SK-N-SH (cell line): Measurements from ENCODE around the gene UGT2A1. TPM values are rescaled to one million over a fixed set of nuclear protein-coding genes. Genes with fewer than 3 reads are reported as not detected.

Source experiments
- CTCF ChIA-PET: fragments of 300-600, 350-600 bp; formaldehyde crosslinking; extraction: SDS; loops from one replicate; lab custom pipeline; 2021; lab: Yijun Ruan, JAX
- POLR2A ChIA-PET: fragments of 350-600 bp; sonication (Branson Sonifier 250); formaldehyde crosslinking; extraction: SDS; loops from one replicate; lab custom pipeline; 2020; ENCODE audit warnings: antibody characterized with exemption, inconsistent platforms; lab: Yijun Ruan, JAX
- DNase-seq: peaks from one replicate; pipeline ENCODE4 v3.0.0; 2012
- H2AFZ ChIP-seq: fragments of 200-600 bp; sonication (generic); 2 replicates; pipeline ENCODE4 v1.8.1; 2016; ENCODE audit warnings: antibody characterized with exemption, mild to moderate bottlenecking, low read depth
- H3F3A ChIP-seq: fragments of 200-600 bp; sonication (generic); replicated peaks from 2 replicates; pipeline ENCODE3; 2016; ENCODE audit warnings: antibody characterized with exemption, mild to moderate bottlenecking; ENCODE audit not compliant: insufficient read depth
- H3K27ac ChIP-seq, 2 experiments: fragments of 200-500 bp in 1 of 2; fragments of 200-600 bp in 1 of 2; sonication (Bioruptor generic) in 1 of 2; sonication (generic), shearing (Covaris generic) in 1 of 2; 2 replicates each; pipeline versions ENCODE4 v1.5.1 to v1.6.1; 2014 to 2016; ENCODE audit warnings: low read depth in 2 of 2, inconsistent platforms in 1 of 2, low read length in 1 of 2, mild to moderate bottlenecking in 1 of 2, mixed read lengths in 1 of 2
- H3K27me3 ChIP-seq: fragments of 200-600 bp; sonication (generic), shearing (Covaris generic); 2 replicates; pipeline ENCODE4 v1.6.1; 2016; ENCODE audit warnings: mixed run types; ENCODE audit not compliant: insufficient read depth
- H3K36me3 ChIP-seq, 2 experiments: fragments of 200-500 bp in 1 of 2; fragments of 200-600 bp in 1 of 2; sonication (Bioruptor generic) in 1 of 2; sonication (generic) in 1 of 2; replicated peaks in 1 of 2; 2 replicates each; pipeline versions ENCODE3 to v1.5.1; 2014 to 2016; ENCODE audit warnings: low read length in 1 of 2, mild to moderate bottlenecking in 1 of 2; ENCODE audit not compliant: insufficient read depth in 2 of 2, control insufficient read depth in 1 of 2
- H3K4me1 ChIP-seq, 2 experiments: fragments of 200-500 bp in 1 of 2; fragments of 200-600 bp in 1 of 2; sonication (Bioruptor generic) in 1 of 2; sonication (generic), shearing (Covaris generic) in 1 of 2; 2 replicates each; pipeline versions ENCODE4 v1.5.1 to v1.6.1; 2014 to 2016; ENCODE audit warnings: low read depth in 1 of 2, low read length in 1 of 2, mixed run types in 1 of 2; ENCODE audit not compliant: insufficient read depth in 2 of 2, control insufficient read depth in 1 of 2
- H3K4me2 ChIP-seq: fragments of 200-600 bp; sonication (generic), shearing (Covaris generic); 2 replicates; pipeline ENCODE4 v1.6.1; 2017; ENCODE audit warnings: mixed run types
- H3K4me3 ChIP-seq, 2 experiments: fragments of 200-500 bp in 1 of 2; fragments of 200-600 bp in 1 of 2; sonication (Bioruptor generic) in 1 of 2; sonication (generic), shearing (Covaris generic) in 1 of 2; 2 replicates each; pipeline versions ENCODE4 v1.5.1 to v1.8.1; 2014 to 2016; ENCODE audit warnings: low read depth in 2 of 2, inconsistent platforms in 1 of 2, low read length in 1 of 2, mild to moderate bottlenecking in 1 of 2, mixed read lengths in 1 of 2, moderate library complexity in 1 of 2
- H3K79me2 ChIP-seq: fragments of 200-600 bp; sonication (generic); 2 replicates; pipeline ENCODE4 v1.8.1; 2017; ENCODE audit warnings: mild to moderate bottlenecking; ENCODE audit not compliant: insufficient read depth
- H3K9ac ChIP-seq: fragments of 200-600 bp; sonication (generic); 2 replicates; pipeline ENCODE4 v1.6.1; 2017; ENCODE audit warnings: mixed run types
- H3K9me2 ChIP-seq: fragments of 200-600 bp; sonication (generic); 2 replicates; pipeline ENCODE4 v1.6.1; 2017; ENCODE audit warnings: mixed run types
- H3K9me3 ChIP-seq: fragments of 200-600 bp; sonication (generic); 2 replicates; pipeline ENCODE4 v1.6.1; 2017; ENCODE audit warnings: mixed run types, mild to moderate bottlenecking, moderate library complexity
- H4K20me1 ChIP-seq: fragments of 200-600 bp; sonication (generic); 2 replicates; pipeline ENCODE4 v1.6.1; 2017; ENCODE audit warnings: mild to moderate bottlenecking, mixed run types; ENCODE audit not compliant: insufficient read depth
- ELF1 ChIP-seq: IDR thresholded peaks from 2 replicates; pipeline ENCODE4 v1.4.0; 2012
- FOSL2 ChIP-seq: IDR thresholded peaks from 2 replicates; pipeline ENCODE4 v1.4.0; 2012; ENCODE audit warnings: low read depth, mild to moderate bottlenecking, moderate library complexity, borderline replicate concordance
- FOXM1 ChIP-seq: IDR thresholded peaks from 2 replicates; pipeline ENCODE4 v1.4.0; 2012; ENCODE audit warnings: low read depth, mild to moderate bottlenecking
- GABPA ChIP-seq: IDR thresholded peaks from 2 replicates; pipeline ENCODE4 v1.4.0; 2012; ENCODE audit warnings: low read depth, mild to moderate bottlenecking
- IRF3 ChIP-seq: fragments of 150-350 bp; IDR thresholded peaks from 2 replicates; pipeline ENCODE4 v1.6.1; 2016; ENCODE audit warnings: mild to moderate bottlenecking, low read depth, low read length
- NFIC ChIP-seq: IDR thresholded peaks from 2 replicates; pipeline ENCODE4 v1.4.0; 2012; ENCODE audit warnings: borderline replicate concordance
- PBX3 ChIP-seq: IDR thresholded peaks from 2 replicates; pipeline ENCODE4; 2012
- POLR2AphosphoS5 ChIP-seq: IDR thresholded peaks from 2 replicates; pipeline ENCODE4 v1.6.1; 2012; ENCODE audit warnings: low read depth, low read length
- RCOR1 ChIP-seq: fragments of 150-350 bp; IDR thresholded peaks from 2 replicates; pipeline ENCODE4 v1.6.1; 2017; ENCODE audit warnings: antibody characterized with exemption, low read length
- SIN3A ChIP-seq: IDR thresholded peaks from 2 replicates; pipeline ENCODE4 v1.6.1; 2012; ENCODE audit warnings: low read depth, mild to moderate bottlenecking, low read length, moderate library complexity, borderline replicate concordance
- SMC3 ChIP-seq: IDR thresholded peaks from 2 replicates; pipeline ENCODE4 v1.6.1; 2012; ENCODE audit warnings: low read depth, low read length, improper control_type of control experiment
- YY1 ChIP-seq: IDR thresholded peaks from 2 replicates; pipeline ENCODE4 v1.4.0; 2012; ENCODE audit warnings: low read depth, mild to moderate bottlenecking
- ZBTB33 ChIP-seq: IDR thresholded peaks from 2 replicates; pipeline ENCODE4 v1.4.0; 2012; ENCODE audit warnings: low read depth, borderline replicate concordance
- WGBS: methylation state at CpG from one replicate; pipeline ENCODE4 v1.1.6; 2017; ENCODE audit warnings: low lambda C conversion rate; 5-methylcytosine and 5-hydroxymethylcytosine counted together
- polyA plus RNA-seq, 3 experiments: library from polyadenylated mRNA; depleted of rRNA; stranded (reverse); fragments of >200 nt; gene quantifications; 2 replicates each; pipeline ENCODE4 v1.2.3, GENCODE V29; 2012
- TF ChIP-seq, protein P1 (sequence below): IDR thresholded peaks from 2 replicates; pipeline ENCODE4 v1.4.0; 2012; ENCODE audit warnings: low read depth, borderline replicate concordance

The UGT2A1 gene
- polyA plus RNA-seq, 1 of the 3 experiments (the other 2 are of a cell fraction) = 0.10 TPM

- Histone ChIP-seq H3K79me2 (no peaks in the 10 kb centered on the region), H4K20me1 (no peaks in the 10 kb centered on the region), H3F3A (no peaks in the 10 kb centered on the region), H3K36me3 (no peaks in the 10 kb centered on the region), H3K4me1 (no peaks in the 10 kb centered on the region), H3K9me2 (no peaks in the 10 kb centered on the region), H3K9ac (no peak overlapping the region)
- ChIA-PET CTCF (no interaction called here), POLR2A (no interaction called here)
- DNase-seq = no peak
- 48% methylated on average over 14 of the region's 24 CpGs for whole genome bisulfite sequencing
- TF ChIP-seq PBX3 (no peak), GABPA (no peak)
- TF ChIP-seq, all 33 proteins: peak for 0
- H3K4me2 ChIP-seq = no peak overlapping the region
- no peaks in the 10 kb centered on the region for H3K9me3 ChIP-seq
- H3K4me3 ChIP-seq = no peak overlapping the region
- no peak overlapping the region for H3K27ac ChIP-seq
- H2AFZ ChIP-seq = no peak overlapping the region
- H3K27me3 ChIP-seq = no peaks in the 10 kb centered on the region; the same call in 1 of the 2 replicates
Observed at GRCh38 chr4:69576251-69576877, 76.7 kb downstream of the UGT2A1 start.

DNA sequence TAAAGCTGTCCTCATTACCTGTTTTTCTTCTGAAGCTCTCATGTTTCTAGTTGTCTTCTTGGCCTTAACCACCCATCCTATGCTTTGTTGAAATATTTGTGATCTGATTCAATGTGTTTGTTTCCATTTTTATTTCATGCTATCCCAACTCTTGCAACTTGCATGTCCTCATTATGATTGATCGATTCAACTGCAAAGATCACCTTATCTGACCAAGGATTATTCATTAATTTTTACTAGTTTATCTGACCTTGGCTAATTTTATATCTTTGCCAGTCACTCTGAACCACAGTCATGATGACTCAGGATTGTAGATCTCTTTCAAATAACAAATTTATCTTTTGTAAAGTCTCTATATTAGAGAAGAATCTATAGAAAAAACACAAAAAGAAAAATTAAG is 84.3 kb downstream of the UGT2A1 start:
- POLR2A ChIA-PET = no interaction called here
- CTCF ChIA-PET = no interaction called here
- Histone ChIP-seq H3K36me3 (no peaks in the 10 kb centered on the region), H3K9me3 (no peaks in the 10 kb centered on the region), H2AFZ (no peak overlapping the region), H3K79me2 (no peaks in the 10 kb centered on the region), H3K4me1 (no peaks in the 10 kb centered on the region), H3K9ac (no peak overlapping the region), H3K4me2 (no peak overlapping the region), H3F3A (no peaks in the 10 kb centered on the region), H3K9me2 (no peaks in the 10 kb centered on the region), H4K20me1 (no peaks in the 10 kb centered on the region), H3K4me3 (no peak overlapping the region), H3K27ac (no peak overlapping the region), H3K27me3 (no peaks in the 10 kb centered on the region)
- TF ChIP-seq FOXM1 (no peak), SMC3 (no peak), IRF3 (no peak), ZBTB33 (no peak), FOSL2 (no peak), RCOR1 (no peak), YY1 (no peak), ELF1 (no peak), POLR2AphosphoS5 (no peak), NFIC (no peak), SIN3A (no peak)
- TF ChIP-seq, protein P1, sequence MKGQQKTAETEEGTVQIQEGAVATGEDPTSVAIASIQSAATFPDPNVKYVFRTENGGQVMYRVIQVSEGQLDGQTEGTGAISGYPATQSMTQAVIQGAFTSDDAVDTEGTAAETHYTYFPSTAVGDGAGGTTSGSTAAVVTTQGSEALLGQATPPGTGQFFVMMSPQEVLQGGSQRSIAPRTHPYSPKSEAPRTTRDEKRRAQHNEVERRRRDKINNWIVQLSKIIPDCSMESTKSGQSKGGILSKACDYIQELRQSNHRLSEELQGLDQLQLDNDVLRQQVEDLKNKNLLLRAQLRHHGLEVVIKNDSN = no peak
- DNase-seq = no peak
- 3% methylated on average over 1 of the region's 1 CpG for WGBS
